Mesendoderm (in vitro differentiated cells): ENCODE measurements around the gene RPN2.

ENCODE experiments used
- DNase-seq: peaks from one replicate; pipeline ENCODE4 v3.0.0; 2013
- H2AK5ac ChIP-seq: 2 replicates; pipeline ENCODE4 v1.6.1; 2013; ENCODE audit warnings: low read length, inconsistent platforms
- H2BK120ac ChIP-seq: 2 replicates; pipeline ENCODE4 v1.6.1; 2013; ENCODE audit warnings: low read depth, mild to moderate bottlenecking, low read length, moderate library complexity, mixed read lengths
- H2BK15ac ChIP-seq: replicated peaks from 2 replicates; pipeline ENCODE4 v1.6.1; 2013; ENCODE audit warnings: low read depth, mild to moderate bottlenecking, moderate library complexity
- H2BK5ac ChIP-seq: 2 replicates; pipeline ENCODE4 v1.6.1; 2013; ENCODE audit warnings: low read length, inconsistent platforms
- H3K18ac ChIP-seq: 2 replicates; pipeline ENCODE4 v1.6.1; 2013; ENCODE audit warnings: mild to moderate bottlenecking, low read length, mixed read lengths
- H3K23ac ChIP-seq: one replicate; pipeline ENCODE4 v1.6.1; 2013; ENCODE audit warnings: low read length
- H3K27ac ChIP-seq: 2 replicates; pipeline ENCODE4 v1.5.1; 2013; ENCODE audit warnings: low read depth, mild to moderate bottlenecking, inconsistent platforms, low read length, moderate library complexity
- H3K27me3 ChIP-seq: 2 replicates; pipeline ENCODE4 v1.6.1; 2013; ENCODE audit warnings: low read length, control low read depth, mild to moderate bottlenecking, inconsistent platforms; ENCODE audit not compliant: insufficient read depth, poor library complexity
- H3K36me3 ChIP-seq: 2 replicates; pipeline ENCODE4 v1.6.1; 2013; ENCODE audit warnings: low read length, inconsistent platforms; ENCODE audit not compliant: control insufficient read depth, insufficient read depth
- H3K4ac ChIP-seq: one replicate; pipeline ENCODE4 v1.6.1; 2013; ENCODE audit warnings: low read depth, mild to moderate bottlenecking, low read length, moderate library complexity
- H3K4me1 ChIP-seq: 2 replicates; pipeline ENCODE4 v1.6.1; 2013; ENCODE audit warnings: low read depth, low read length, inconsistent platforms; ENCODE audit not compliant: control insufficient read depth
- H3K4me2 ChIP-seq: 2 replicates; pipeline ENCODE4 v1.6.1; 2013; ENCODE audit warnings: low read length
- H3K4me3 ChIP-seq: 2 replicates; pipeline ENCODE4 v1.5.1; 2013; ENCODE audit warnings: mild to moderate bottlenecking, low read length
- H3K56ac ChIP-seq: one replicate; pipeline ENCODE4 v1.6.1; 2013; ENCODE audit warnings: low read length
- H3K79me1 ChIP-seq: 2 replicates; pipeline ENCODE4 v1.6.1; 2013; ENCODE audit warnings: low read length, inconsistent platforms
- H3K79me2 ChIP-seq: 2 replicates; pipeline ENCODE4 v1.6.1; 2013; ENCODE audit warnings: mild to moderate bottlenecking, low read length; ENCODE audit not compliant: control insufficient read depth, insufficient read depth
- H3K9ac ChIP-seq: 2 replicates; pipeline ENCODE4 v1.6.1; 2013; ENCODE audit warnings: low read length, inconsistent platforms
- H4K5ac ChIP-seq: one replicate; pipeline ENCODE4 v1.6.1; 2013; ENCODE audit warnings: low read length
- H4K8ac ChIP-seq: one replicate; pipeline ENCODE4 v1.6.1; 2013; ENCODE audit warnings: low read depth, mild to moderate bottlenecking, control low read depth, low read length, moderate library complexity
- WGBS: extraction: QIAGEN DNeasy Blood & Tissue Kit; methylation state at CpG from one replicate; pipeline ENCODE4 v1.1.7; 2013; ENCODE audit warnings: low lambda C conversion rate, missing lambda C conversion rate; ENCODE audit not compliant: insufficient coverage; ENCODE audit errors: extremely low coverage; 5-methylcytosine and 5-hydroxymethylcytosine counted together

RPN2 gene

DNA sequence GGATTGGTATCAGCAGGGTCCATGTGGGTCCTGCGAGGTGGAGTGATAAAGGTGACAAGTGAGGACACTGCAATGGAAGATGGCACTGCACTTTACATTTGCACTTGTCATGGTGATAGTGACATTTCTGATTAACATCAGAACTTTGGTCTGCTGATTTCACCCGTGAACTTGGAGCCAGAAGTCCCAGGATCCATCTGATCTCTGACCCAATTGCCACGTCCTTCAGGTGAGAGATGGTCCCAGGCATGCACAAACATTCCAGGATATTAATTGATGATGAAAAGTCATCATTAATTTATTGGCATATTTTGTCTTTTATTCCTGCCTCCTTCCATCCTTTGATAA lies 92.3 kb downstream of the RPN2 start:
- Histone ChIP-seq H2BK120ac (no peak overlapping the region), H3K36me3 (no peaks in the 10 kb centered on the region), H3K18ac (no peak overlapping the region), H4K8ac (no peak overlapping the region), H2AK5ac (no peak overlapping the region), H2BK5ac (no peak overlapping the region), H4K5ac (no peak overlapping the region), H3K56ac (no peak overlapping the region), H3K23ac (no peak overlapping the region), H2BK15ac (no peak overlapping the region), H3K4me1 (no peaks in the 10 kb centered on the region), H3K9ac (no peak overlapping the region), H3K27me3 (no peaks in the 10 kb centered on the region), H3K79me2 (no peaks in the 10 kb centered on the region), H3K4me3 (no peak overlapping the region), H3K4ac (no peak overlapping the region), H3K27ac (no peak overlapping the region), H3K79me1 (no peaks in the 10 kb centered on the region), H3K4me2 (no peak overlapping the region)
- WGBS, result no CpG with 5 or more reads among the region's 3 CpGs
- DNase-seq, result no peak

DNA sequence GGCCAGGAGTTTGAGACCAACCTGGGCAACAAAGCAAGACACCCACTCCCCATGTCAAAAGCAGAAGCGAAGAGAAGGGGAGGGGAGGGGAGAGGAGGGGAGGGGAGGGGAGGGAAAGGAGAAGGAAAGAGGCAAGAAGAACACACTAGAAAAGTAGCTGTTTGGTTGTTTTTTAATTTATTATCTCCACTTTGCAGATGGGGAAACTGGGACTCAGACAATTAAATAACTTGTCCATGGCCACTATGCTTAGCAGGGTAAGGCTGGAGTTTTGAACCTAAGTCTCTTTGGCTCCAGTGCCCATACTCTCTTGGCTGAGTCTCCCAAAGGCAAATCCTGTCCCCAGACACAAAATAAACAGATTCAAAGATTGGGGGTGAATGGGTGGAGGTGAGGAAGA lies 94.9 kb downstream of the RPN2 start:
- Histone ChIP-seq H3K23ac (no peak overlapping the region), H3K56ac (no peak overlapping the region), H2BK120ac (no peak overlapping the region), H3K4ac (no peak overlapping the region), H3K4me1 (no peaks in the 10 kb centered on the region), H3K79me2 (no peaks in the 10 kb centered on the region), H2AK5ac (no peak overlapping the region), H4K8ac (no peak overlapping the region), H3K36me3 (no peaks in the 10 kb centered on the region), H3K18ac (no peak overlapping the region), H4K5ac (no peak overlapping the region), H2BK15ac (no peak overlapping the region), H3K4me3 (no peak overlapping the region), H3K4me2 (no peak overlapping the region), H2BK5ac (no peak overlapping the region), H3K27me3 (no peaks in the 10 kb centered on the region), H3K9ac (no peak overlapping the region), H3K79me1 (no peaks in the 10 kb centered on the region), H3K27ac (no peak overlapping the region)
- WGBS, result no CpG with 5 or more reads among the region's 1 CpG
- no peak for DNase-seq

DNA sequence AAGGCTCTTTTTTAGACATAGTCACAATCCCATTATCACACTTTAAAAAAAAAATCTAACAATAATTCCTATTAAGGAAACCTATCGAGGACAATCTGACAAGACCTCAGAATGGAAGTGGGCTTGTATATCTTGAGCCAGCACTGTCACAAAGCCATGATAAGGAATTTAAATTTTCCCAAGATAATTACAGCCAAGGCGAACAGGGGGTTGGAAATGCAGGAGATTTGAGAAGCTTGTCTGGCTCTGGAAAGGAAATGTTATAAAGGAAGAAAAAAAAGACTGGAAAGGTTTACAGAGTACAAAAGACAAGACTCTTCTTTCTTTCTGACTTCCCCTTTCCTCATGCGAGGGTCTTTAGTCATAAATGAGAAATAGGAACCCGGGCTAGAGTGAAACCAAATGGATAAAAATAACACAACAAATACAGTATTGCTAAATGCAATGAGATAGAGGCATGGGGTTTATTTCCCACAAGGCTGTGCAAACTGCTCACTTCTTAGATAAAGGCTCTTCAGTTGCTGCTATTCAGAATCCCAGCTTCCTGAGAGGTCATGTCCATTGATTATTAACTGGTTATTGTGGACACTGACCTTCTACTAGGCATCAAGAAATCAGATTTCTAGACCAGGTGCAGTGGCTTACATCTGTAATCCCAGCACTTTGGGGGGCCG lies 95.9 kb downstream of the RPN2 start:
- no peak overlapping the region for H3K27ac ChIP-seq
- no peak overlapping the region for H3K4me3 ChIP-seq
- no CpG with 5 or more reads among the region's 5 CpGs for WGBS
- H3K56ac ChIP-seq, result no peak overlapping the region
- no peak for DNase-seq
- H3K79me2 ChIP-seq, result no peaks in the 10 kb centered on the region
- H3K4me2 ChIP-seq, result no peak overlapping the region
- no peak overlapping the region for H2BK15ac ChIP-seq
- H3K27me3 ChIP-seq, result no peaks in the 10 kb centered on the region
- no peak overlapping the region for H3K4ac ChIP-seq
- H2BK120ac ChIP-seq, result no peak overlapping the region
- no peak overlapping the region for H3K18ac ChIP-seq
- H2AK5ac ChIP-seq, result no peak overlapping the region
- no peaks in the 10 kb centered on the region for H3K36me3 ChIP-seq
- no peak overlapping the region for H4K8ac ChIP-seq
- no peaks in the 10 kb centered on the region for H3K79me1 ChIP-seq
- H2BK5ac ChIP-seq, result no peak overlapping the region
- no peaks in the 10 kb centered on the region for H3K4me1 ChIP-seq
- H3K23ac ChIP-seq, result no peak overlapping the region
- H3K9ac ChIP-seq, result no peak overlapping the region
- H4K5ac ChIP-seq, result no peak overlapping the region

DNA sequence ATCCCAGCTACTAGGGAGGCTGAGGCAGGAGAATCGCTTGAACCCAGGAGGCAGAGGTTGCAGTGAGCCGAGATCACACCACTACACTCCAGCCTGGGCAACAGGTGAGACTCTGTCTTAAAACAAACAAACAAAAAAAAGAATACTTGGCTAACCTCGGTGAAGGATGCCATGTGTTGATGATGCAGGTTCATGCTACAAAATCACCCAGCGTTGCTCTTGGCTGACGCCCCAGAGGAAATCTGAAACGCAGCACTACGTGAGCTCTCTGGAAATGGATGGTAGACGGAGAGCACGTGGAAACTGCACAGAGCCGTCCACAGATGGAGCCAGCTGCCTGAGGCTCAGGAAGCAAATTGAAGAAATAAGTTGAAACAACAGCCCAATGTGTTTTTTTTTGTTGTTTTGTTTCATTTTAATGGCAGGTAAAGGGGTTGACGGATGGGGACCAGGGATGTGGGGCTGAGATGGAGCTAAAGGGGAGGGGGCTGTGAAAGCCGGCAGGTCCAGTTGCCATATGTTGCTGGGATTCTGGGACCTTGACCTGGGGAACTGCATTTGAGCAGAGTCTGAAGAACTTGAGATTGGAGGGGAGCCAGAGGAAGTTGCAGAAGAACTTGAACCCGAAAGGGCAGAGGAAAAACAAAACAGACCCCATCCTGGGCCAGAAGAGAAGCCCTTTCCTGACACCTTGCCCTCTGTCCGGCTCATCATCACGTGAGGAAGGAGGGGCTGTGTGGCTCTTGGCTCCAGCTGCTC lies 97.5 kb downstream of the RPN2 start:
- no peak overlapping the region for H3K18ac ChIP-seq
- no peaks in the 10 kb centered on the region for H3K36me3 ChIP-seq
- H4K8ac ChIP-seq, result no peak overlapping the region
- no peaks in the 10 kb centered on the region for H3K79me1 ChIP-seq
- no peak overlapping the region for H2AK5ac ChIP-seq
- no peak overlapping the region for H3K4me2 ChIP-seq
- H2BK120ac ChIP-seq, result no peak overlapping the region
- no peak for DNase-seq
- H3K27me3 ChIP-seq, result no peaks in the 10 kb centered on the region
- no peak overlapping the region for H2BK15ac ChIP-seq
- no peak overlapping the region for H3K4ac ChIP-seq
- no peak overlapping the region for H3K56ac ChIP-seq
- H3K4me1 ChIP-seq, result no peaks in the 10 kb centered on the region
- whole genome bisulfite sequencing, result no CpG with 5 or more reads among the region's 15 CpGs
- no peak overlapping the region for H4K5ac ChIP-seq
- H2BK5ac ChIP-seq, result no peak overlapping the region
- H3K23ac ChIP-seq, result no peak overlapping the region
- H3K9ac ChIP-seq, result no peak overlapping the region
- no peaks in the 10 kb centered on the region for H3K79me2 ChIP-seq
- H3K27ac ChIP-seq, result no peak overlapping the region
- H3K4me3 ChIP-seq, result no peak overlapping the region

DNA sequence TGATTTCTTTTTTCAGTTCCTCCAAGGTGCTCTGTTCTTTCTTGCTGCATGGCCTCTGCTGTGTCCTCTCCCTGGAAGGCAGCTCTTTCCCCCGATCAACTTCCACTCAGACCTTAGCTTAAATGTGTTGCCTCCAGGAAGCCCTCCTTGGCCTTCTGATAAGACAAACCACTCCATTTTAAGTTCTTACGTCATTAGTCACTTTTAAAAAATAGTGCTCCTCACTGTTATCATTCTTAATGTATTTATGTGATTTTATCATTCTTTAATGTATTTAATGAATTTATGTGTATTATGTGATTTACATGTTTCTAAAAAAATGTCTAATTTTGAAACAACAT lies 98.1 kb downstream of the RPN2 start:
- Histone ChIP-seq H3K4me1 (no peaks in the 10 kb centered on the region), H3K79me1 (no peaks in the 10 kb centered on the region), H3K27me3 (no peaks in the 10 kb centered on the region), H2AK5ac (no peak overlapping the region), H3K18ac (no peak overlapping the region), H3K23ac (no peak overlapping the region), H3K27ac (no peak overlapping the region), H2BK120ac (no peak overlapping the region), H3K4me2 (no peak overlapping the region), H2BK5ac (no peak overlapping the region), H2BK15ac (no peak overlapping the region), H3K4ac (no peak overlapping the region), H3K56ac (no peak overlapping the region), H3K36me3 (no peaks in the 10 kb centered on the region), H3K9ac (no peak overlapping the region), H3K4me3 (no peak overlapping the region), H3K79me2 (no peaks in the 10 kb centered on the region), H4K8ac (no peak overlapping the region), H4K5ac (no peak overlapping the region)
- DNase-seq, result no peak
- no CpG with 5 or more reads among the region's 2 CpGs for WGBS
